ENCODE data around the gene MYO18B.
"Not testable (repeated sequence)": the region's sequence is repeated elsewhere in the genome, so short reads cannot be mapped to it uniquely, and the experiment has no call there.

The MYO18B gene

DNA sequence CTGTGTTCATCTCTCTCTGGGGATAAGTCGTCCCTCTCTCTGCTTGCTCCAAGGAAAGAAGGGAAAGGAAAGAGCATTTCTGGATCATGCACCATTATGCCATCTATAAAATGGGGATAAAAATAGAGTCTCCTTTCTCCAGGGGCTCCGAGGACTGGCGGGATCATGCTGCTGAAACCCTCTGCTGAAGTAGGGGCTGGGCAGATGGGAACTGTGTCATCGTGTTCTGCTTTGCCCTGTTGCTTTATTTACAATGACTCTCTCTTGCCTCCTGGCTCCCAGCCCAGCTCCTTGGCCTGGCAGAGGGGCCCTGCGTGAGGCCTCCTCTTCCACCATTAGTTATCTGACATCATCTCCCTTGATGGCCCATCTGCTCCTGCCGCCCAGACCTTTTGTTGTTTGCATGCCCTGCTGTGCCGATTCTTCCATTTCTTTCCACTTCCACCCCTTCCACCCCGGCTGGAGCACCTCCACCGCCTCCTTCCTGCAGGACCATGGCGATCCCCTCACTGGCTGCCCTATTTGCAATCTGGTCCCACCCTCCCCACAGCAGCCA, 200.9 kb downstream of the MYO18B start:
- no peak for DNase-seq (ENCODE audit: low spot score)

GRCh38 chr22:25950111-25950510, 208.1 kb downstream of the MYO18B start:
- DNase-seq (ENCODE audit: low spot score): no peak

DNA sequence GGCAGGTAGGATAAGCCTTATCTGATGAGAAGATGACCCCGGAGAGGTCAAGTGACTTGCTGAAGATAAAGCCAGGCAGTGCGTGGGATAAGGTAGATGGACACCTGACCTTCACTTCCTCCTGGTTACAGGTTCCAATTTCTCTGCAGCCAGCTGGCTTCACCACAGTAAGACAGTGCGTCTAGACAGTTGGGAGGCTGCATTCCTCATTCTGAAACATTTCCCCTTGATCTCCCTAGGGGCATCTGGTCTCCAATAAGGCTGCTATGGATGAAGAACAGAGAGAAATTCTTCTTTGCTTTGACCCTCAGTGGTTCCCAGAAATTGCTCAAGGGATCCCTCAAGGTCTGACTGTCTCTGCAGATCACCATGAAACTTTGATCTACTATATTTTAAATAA, 211.3 kb downstream of the MYO18B start:
- no peak for DNase-seq (ENCODE audit: low spot score)

DNA sequence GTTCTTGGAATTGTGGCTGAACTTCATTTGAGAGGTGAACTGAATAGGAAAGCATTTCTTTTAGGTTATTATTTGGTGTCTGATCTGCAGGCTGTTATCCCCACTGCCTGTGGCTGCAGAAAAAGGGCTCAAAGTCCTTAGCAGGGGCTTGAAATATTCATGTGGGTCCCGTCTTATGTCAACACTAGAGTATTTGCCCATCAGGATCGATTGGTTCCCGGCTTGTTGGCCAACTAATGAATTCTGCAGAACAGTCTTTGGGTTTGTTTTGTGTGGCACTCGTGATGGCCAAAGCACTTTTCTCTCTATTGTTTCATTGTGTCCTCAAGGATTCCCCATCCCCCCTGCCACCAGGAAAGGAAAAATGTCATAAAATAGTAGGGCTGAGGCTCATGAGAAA, 211.9 kb downstream of the MYO18B start:
- no peak for DNase-seq (ENCODE audit: low spot score)

DNA sequence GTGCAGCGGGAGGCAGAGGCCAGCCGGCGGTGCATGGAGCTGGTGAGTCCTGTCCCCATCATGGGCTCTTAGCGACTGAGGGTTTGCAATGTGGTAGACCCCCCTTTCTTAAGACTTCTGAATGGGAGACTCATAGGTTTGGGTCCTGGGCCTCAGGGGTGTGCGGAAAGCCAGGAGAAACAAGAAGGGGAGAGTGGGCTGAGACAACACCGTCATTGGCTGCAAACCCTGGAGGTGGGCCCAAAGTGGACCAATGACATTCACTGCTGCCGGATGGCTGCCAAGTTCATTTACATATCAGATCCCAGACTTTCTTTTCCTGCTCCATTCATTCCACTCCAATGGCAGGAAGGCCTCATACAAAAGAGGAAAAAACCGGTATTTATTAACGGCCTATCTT, 213.3 kb downstream of the MYO18B start:
- no peak for DNase-seq (ENCODE audit: low spot score)

DNA sequence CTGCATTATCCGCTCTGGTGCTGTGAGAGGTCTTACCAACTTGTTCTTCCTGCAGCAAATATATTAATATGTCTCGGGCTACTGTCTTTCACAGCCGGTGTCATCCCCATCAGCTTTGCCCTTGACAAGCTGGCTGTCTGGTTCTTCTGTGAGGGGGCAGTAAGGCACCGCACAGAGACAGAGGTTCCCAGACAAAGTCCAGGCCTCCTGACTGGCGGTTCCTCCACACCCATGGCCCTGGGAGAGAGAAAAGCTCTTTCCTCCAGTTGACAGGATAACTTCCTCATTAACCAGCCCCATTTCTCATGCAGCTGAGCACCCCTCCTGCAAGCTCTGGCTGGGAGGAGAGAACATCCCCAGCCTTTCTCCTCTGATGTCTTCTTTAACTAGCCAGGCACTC, 214.8 kb downstream of the MYO18B start:
- DNase-seq (ENCODE audit: low spot score): no peak

- no peak for DNase-seq (ENCODE audit: low spot score)
Measured at GRCh38 chr22:25959818-25960774, 218.1 kb downstream of the MYO18B start.

GRCh38 chr22:25961699-25962098, 219.7 kb downstream of the MYO18B start:
- no peak for DNase-seq (ENCODE audit: low spot score)

DNA sequence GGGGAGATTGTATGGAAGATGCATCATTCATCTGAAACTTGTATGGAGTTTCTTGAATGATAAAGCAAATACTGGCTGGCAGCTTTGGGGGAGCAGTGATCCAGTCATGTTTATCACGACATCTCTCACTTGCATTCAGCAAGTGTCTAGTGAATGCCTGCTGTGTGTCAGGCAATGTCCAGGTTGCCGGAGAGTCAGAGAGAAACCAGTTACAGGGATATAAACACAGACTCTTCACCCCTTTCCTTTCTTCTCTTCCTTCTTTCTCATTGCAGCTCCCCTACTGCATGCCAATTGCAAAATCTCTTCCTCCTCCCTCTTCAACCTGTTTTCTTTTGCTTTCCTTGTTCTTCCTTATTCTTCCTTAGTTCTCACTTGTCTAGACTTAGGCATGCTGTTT, 220.7 kb downstream of the MYO18B start:
- DNase-seq (ENCODE audit: low spot score): no peak

GRCh38 chr22:25964961-25965730, 223.2 kb downstream of the MYO18B start:
- DNase-seq (ENCODE audit: low spot score): no peak

GRCh38 chr22:25966448-25966913, 224.5 kb downstream of the MYO18B start:
- DNase-seq (ENCODE audit: low spot score): no peak

- no peak for DNase-seq (ENCODE audit: low spot score)
Measured at GRCh38 chr22:25969286-25969685, 227.3 kb downstream of the MYO18B start.

- no peak for DNase-seq (ENCODE audit: low spot score)
Measured at GRCh38 chr22:25969901-25970300, 227.9 kb downstream of the MYO18B start.

DNA sequence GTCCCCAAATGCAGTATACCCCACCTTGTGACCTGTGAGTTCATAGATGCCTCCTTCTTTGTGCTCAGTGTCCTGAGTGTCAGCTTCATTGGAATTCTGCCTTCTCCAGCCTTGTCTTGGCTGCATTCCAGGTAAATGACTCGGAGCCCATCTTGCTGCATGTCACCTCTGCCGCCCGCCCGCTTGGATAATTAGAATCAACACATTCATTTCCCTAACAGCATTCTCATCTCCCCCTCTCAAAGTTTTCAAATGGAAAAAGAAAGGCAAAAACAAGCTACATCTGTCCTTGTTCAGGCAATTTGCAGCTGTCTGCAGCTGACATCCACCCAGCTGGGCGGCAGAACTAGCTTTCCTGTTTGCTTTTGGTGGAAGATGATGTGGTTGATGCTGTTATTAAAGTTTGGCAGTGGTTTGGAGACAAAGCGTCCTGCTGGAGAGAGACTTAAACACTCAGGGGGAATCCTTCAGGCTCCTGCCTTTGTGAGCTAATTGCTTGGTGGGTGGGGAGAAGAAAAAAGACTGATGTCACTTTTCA, 228.5 kb downstream of the MYO18B start:
- no peak for DNase-seq (ENCODE audit: low spot score)

GRCh38 chr22:25970999-25971811, 229.2 kb downstream of the MYO18B start:
- no peak for DNase-seq (ENCODE audit: low spot score)

DNA sequence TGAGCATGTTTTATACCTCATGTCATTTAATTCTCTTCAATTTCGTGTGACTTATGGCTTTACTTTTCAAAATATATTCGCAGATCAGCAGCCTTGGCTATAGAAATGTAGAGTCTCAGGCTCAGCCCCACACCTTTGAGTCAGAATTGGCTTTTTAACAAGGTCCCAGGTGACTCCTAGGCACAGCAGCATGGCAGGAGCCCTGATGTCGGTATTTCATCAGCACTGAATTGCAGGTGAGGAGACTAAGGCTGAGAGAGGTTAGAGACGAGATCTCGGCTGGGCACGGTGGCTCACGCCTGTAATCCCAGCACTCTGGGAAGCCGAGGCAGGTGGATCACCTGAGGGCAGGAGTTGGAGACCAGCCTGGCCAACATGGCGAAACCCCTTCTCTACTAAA, 230.4 kb downstream of the MYO18B start:
- DNase-seq (ENCODE audit: low spot score): no peak

DNA sequence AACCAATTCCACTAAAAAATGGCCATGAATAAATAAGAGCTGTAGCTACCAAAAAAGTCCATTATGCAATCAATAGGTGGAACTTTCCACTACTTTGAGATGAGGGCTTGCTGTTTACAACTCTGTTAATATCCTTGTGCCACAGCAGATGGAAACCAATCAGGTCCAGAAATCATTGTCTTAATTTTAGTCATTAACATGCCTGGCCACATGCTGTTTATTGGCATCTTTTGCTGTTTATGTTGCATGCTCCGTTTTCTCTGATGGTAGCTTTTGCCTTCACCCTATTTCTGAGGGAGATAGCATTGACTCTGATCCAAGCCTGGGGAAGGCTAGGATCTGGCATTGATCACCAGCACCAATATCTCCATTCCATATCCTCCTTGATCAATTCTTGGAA, 234.4 kb downstream of the MYO18B start:
- DNase-seq (ENCODE audit: low spot score): no peak

DNA sequence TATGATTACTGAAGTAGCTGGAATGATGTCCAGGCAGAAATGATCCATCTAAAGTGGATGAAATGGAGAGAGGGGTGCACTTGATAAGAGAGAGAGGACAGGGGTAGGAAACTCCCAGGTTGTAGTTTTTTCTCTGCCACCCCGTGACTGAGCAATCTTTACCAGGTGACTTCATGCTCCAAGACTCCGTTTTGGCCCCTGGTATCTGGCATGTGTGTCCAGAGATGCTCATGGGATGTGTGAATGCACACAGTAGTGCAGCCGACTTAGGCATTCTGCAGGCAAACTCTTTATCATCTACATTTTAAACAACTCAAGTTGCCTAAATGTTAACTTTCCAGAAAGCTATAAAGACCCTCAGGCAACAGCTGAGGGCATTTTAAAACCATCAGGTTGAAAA, 238.0 kb downstream of the MYO18B start:
- DNase-seq (ENCODE audit: low spot score): no peak

- not testable (repeated sequence) for DNase-seq (ENCODE audit: low spot score)
Measured at GRCh38 chr22:25984911-25985310, 242.9 kb downstream of the MYO18B start.

- DNase-seq (ENCODE audit: low spot score): no peak
Measured at GRCh38 chr22:25987948-25988347, 246.0 kb downstream of the MYO18B start.

GRCh38 chr22:25990940-25991339, 249.0 kb downstream of the MYO18B start:
- no peak for DNase-seq (ENCODE audit: low spot score)

DNA sequence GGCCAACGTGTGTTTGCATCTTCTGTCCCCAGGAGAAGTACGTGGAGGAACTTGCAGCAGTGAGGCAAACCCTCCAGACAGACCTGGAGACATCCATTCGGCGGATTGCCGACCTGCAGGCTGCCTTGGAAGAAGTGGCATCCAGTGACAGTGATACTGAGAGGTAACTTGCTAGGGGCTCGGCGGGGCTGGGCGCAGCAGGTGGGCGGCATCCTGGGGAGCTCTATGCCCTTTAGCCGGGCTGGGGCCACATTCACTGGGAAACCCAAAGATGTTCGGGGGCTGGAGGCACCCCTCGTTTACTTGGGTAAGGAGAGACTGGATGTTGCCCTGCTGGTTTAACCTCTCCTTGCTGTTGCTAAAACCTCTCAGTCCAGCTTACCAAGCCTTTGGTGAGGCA, 250.3 kb downstream of the MYO18B start:
- no peak for DNase-seq (ENCODE audit: low spot score)
